GM19452 (cell line): ENCODE results near the gene DEUP1.
"Not testable (repeated sequence)": the region's sequence is repeated elsewhere in the genome, so short reads cannot be mapped to it uniquely, and the experiment has no call there.

Experiments
- ATAC-seq: cut with Tn5 transposase; IDR thresholded peaks from one replicate; pipeline ENCODE4 v1.9.1; 2021; ENCODE audit not compliant: unreplicated experiment

Gene DEUP1

DNA sequence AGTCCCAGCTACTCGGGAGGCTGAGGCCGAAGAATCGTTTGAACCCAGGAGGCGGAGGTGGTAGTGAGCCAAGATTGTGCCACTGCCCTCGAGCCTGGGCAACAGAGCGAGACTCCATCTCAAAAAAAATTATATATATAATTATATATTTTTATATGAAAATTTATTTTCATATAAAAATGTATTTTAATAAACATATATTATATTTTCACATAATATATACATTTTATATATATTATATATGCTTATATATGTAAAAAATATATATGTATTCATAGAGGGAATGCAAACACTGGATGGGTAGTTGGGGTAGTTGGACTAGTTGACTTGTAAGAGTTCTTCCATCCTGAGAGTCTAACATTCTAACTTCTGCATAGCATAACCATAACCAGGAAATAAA lies 20.3 kb downstream of the DEUP1 start:
- no peak for ATAC-seq

DNA sequence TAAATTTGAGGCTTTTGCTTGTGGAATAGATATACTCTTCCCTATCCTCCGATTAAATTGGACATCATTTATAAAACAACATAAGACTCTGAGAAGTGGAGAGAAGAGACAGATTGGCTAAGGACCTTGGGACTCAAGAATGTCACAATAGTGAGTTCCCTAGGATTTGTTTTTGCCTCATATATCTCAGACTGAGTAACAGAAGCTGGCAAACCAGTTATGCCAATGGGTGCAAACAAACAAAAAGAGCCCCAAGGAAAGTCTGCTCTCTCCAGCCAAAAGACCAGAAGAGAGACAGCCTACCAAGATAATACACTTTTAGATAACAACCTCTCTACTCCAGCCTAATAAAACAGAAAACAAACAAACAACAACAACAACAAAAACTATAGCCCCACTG lies 28.9 kb downstream of the DEUP1 start:
- ATAC-seq: no peak

DNA sequence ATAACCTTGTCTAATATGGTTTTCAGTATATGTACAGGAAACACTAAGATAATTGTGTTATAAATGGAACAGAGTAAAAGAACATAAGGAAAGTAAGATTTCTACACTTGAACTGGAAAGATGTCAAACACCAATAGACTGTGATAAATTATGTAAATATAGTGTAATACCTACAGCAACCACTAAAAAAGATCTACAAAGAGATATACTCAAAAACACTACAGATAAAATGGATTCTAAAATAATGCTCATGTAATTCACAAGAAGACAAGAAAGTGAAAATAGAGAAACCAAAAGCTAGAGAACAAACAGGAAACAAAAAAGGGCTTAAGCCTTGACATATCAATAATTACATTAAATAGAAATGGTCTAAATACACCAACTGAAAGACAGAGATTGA lies 30.9 kb downstream of the DEUP1 start:
- ATAC-seq: no peak

DNA sequence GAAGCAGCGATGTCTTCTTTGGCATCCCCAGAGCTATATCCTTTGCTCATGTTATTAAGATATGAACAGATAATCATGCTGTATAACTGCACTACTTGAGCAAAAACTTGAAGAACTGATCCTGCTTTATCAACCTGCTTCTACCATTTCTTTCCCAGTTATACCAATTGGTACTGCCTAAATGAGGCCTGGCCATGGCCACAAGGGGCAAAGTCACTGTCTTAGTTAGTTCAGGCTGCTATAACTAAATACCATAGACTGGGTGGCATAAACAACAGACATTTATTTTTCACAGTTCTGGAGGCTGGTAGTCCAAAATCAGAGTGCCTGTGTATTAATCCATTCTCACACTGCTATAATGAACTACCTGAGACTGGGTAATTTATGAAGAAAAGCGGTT lies 37.5 kb downstream of the DEUP1 start:
- ATAC-seq: no peak

DNA sequence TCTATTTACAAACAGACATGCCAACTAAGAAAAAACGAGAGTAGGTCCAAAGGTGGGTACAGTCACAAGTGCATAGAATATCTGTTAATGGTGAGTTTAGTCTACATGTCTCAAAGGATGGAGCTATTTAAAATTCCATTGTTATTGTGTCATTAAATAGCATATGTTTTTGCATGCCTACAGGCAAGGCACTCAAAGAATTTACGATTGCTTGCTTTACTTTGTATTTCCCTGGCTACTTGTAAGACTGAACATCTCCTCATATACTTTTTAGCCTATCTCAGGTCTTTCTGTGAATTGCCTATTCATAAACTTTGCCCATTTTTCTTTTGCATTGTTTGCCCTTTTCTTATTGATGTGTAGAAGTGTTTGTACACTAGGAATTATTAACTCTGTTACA lies 39.7 kb downstream of the DEUP1 start:
- no peak for ATAC-seq

DNA sequence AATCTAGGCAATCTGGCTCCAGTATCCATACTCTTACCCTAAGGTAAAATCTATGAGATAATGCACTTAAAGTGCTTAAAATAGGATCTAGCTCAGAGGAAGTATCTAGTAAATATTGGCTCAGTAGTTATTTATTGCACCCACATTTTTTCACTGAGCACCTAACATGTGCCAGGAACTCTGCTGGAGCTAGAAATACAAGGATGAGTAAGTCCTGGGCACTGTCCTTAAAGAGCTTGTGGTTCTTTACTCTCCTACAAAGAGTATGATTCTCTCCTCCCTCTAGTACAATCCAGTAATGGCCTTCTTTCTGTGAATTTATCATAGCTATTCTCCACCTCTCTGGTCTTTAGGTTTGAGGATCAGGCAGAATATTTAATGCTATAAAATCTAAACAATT lies 59.2 kb downstream of the DEUP1 start:
- no peak for ATAC-seq

DNA sequence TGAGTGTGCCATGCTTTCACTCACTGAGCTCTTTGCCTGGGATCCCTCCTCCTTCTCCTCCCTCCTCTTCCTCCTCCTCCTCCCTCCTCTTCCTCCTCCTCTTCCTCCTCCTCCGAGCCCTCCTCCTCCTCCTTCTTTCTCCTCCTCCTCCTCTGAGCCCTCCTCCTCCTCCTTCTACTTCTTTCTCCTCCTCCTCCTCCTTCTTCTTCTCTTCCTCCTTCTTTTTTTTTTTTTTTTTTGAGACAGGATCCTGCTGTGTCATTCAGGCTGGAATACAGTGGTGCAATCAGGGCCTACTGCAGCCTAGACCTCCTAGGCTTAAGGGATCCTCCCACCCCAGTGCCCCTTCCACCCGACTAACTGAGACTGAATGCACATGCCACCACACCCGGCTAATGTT lies 62.3 kb downstream of the DEUP1 start:
- ATAC-seq: no peak

DNA sequence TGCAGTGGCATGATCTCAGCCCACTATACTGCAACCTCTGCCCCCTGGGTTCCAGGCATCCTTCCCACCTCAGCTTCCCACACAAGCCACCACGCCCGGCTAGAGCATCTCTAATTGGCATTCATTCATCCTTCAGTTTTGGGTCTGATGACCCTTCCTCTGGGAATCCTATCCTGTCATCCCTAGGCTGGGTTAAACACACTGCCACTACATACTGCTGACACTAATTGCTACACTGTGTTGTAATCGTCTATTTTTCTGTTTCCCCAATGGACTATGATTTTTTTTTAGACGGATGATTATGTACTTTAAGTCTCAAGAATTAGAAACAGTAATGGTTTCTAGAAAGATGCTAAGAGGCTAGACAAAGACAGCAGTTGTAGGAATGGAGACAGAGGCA lies 62.8 kb downstream of the DEUP1 start:
- ATAC-seq: no peak

DNA sequence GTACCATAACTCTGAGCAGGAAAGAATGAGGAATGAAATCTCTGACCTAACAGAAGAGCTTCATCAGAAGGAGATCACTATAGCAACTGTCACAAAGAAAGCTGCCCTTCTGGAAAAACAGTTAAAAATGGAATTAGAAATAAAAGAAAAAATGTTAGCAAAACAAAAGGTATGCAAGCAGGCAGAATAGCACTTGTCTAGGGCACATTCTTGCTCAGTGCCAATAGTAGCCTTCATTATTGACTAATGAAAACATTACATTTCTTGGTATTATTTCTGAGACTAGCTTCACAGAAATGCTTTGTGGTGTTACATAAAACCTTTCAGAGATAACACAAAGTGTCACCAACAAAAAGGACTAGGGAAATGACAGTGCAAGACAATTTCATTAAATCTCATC lies 63.9 kb downstream of the DEUP1 start:
- no peak for ATAC-seq

DNA sequence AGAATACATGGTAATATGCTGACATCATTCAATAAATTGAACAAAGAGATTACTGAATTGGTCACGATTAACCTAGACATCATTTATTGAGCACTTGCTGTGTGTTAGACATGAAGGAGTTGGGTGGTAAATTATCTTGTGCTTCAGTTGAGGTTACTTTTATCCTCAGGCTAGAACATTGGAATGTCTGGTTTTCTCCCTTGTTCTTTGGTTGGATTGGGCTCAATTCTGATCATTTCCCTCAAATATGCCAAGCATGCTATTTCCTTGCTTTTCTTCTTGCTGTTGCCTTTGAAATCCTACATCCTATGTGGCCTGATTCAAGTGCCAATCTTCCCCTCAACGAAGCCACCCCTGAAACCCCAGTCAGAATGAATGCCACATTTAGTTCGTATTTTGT lies 65.8 kb downstream of the DEUP1 start:
- ATAC-seq: no peak

DNA sequence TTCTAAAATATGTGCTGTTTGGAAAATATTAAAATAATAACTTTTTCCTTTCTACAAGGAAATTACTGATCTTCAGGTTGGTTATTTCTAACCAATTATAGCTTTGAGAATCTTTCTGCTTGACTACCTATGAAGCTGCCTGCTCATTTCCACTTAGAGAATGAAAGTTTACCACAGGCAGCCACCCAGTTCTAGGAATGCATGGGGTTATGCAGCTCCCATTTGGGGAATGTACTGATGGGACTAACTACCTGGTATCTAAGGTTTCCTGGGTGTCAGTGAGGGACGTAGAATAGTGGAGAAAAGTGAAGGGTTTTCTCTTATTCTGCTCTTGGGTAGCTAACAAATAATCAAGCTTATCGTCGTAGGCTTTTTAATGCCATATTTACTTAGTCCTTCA lies 73.4 kb downstream of the DEUP1 start:
- no peak for ATAC-seq

DNA sequence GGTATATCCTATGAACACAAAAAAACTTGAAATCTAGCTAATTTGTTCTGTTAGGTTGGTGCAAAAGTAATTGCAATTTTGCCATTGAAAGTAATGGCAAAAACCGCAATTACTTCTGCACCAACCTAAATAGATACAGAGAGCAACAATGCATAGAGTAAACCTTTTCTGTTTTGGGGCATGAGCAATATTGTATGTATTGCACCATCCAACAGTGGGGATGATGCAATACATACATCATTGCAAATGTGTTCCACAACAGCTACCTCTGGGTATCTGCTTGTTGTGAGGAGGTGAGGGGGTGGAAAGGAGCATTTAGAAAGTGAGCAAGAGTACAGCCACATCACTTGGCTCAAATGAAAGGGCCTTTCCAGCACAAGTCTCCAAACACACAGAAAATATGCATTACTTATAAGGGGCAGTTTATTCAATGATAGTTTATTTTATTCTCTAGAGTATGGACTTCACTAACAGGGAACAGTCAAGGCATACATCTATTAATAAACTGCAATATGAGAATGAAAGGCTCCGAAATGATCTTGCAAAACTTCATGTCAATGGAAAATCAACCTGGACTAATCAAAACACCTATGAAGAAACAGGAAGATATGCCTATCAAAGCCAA lies 77.3 kb downstream of the DEUP1 start:
- no peak for ATAC-seq

DNA sequence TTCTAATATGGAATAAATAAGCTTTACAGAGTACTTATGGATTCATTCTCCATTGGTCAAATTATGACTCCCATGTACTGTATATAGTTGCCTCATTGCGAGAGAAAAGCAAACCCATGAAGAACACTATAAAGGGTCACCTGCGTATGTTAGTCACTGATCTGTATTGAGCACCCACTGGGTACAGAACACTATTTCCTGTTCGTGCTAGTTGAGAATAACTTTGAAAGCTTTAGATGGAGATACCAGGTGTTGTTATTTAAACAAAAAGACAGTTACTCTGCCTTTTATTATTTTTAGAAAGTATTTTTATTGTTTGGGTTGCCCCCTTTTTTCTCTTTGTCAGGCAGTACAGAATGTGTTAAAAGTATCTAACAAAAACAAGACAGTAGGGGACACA lies 79.9 kb downstream of the DEUP1 start:
- no peak for ATAC-seq

DNA sequence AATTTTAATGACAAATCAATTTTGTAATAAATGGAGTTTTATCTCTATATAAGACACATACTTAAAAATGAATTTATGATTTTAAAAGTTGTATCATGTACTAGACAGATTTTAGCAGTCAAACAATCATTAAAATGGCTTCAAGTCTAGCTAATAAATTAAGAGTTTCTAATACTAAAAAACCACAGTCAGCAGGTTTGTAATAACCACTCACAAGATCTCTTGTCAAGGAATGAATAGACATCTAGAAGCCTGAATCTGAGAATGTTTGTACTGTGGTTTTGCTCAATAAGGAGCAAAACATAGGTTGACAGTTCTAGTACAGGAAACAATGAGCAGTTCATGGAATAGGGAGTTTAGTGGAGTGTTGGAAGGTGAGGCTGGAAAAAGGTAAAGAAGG lies 81.2 kb downstream of the DEUP1 start:
- ATAC-seq: no peak

DNA sequence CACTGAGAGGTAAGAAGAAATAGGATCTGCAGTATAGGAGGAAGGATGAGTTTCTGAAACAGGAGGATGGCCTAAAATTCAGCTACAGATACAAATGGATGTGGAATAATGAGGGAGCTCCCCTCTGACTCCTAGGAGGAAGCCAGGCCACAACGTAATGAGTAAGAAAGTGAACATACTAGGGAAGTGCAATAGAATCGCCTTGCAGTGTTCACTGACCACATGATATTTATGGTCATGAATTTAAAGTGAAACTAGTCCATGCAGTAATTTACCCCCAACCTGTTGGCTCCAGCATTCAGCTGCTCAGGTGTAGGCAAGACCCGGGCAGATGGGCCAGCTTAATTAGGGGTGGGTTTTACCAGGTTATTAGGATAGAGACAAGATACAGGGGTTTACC lies 101.7 kb downstream of the DEUP1 start:
- ATAC-seq: no peak

DNA sequence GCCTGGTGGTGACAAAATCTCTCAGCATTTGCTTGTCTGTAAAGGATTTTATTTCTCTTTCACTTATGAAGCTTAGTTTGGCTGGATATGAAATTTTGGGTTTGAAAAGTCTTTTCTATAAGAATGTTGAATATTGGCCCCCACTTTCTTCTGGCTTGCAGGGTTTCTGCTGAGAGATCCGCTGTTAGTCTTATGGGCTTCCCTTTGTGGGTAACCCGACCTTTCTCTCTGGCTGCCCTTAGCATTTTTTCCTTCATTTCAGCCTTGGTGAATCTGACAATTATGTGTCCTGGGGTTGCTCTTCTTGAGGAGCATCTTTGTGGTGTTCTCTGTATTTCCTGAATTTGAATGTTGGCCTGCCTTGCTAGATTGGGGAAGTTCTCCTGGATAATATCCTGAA lies 112.7 kb downstream of the DEUP1 start:
- ATAC-seq: not testable (repeated sequence)

DNA sequence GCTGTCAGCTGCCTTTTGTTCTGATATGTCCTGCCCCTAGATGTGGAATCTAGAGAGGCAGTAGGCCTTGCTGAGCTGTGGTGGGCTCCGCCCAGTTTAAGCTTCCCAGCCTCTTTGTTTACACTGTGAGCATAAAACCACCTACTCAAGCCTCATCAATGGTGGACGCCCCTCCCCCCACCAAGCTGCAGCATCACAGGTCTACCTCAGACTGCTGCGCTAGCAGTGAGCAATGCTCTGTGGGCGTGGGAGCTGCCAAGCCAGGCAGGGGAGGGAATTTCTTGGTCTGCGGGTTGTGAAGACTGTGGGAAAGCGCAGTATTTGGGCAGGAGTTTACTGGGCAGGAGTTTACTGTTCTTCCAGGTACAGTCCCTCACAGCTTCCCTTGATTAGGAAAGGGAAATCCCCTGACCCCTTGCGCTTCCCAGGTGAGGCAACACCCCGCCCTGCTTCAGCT lies 114.1 kb downstream of the DEUP1 start:
- ATAC-seq: no peak

DNA sequence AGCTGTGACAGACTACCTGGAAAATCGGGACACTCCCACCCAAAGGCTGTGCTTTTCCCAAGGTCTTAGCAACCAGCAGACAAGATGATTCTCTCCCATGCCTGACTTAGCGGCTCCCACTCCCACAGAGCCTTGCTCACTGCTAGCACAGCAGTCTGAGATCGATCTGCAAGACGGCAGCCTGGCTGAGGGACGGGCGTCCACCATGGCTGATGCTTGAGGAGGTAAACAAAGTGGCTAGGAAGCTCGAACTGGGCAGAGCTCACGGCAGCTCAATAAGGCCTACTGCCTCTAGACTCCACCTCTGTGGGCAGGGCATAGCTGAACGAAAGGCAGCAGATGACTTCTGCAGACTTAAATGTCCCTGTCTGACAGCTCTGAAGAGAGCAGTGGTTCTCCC lies 127.7 kb downstream of the DEUP1 start:
- ATAC-seq: no peak

DNA sequence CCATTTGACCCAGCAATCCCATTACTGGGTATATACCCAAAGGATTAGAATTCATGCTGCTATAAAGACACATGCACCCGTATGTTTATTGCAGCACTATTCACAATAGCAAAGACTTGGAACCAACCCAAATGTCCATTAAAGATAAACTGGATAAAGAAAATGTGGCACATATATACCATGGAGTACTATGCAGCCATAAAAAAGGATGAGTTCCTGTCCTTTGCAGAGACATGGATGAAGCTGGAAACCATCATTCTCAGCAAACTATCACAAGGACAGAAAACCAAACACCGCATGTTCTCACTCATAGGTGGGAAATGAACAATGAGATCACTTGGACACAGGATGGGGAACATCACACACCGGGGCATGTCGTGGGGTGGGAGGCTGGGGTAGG lies 133.1 kb downstream of the DEUP1 start:
- ATAC-seq: not testable (repeated sequence)

DNA sequence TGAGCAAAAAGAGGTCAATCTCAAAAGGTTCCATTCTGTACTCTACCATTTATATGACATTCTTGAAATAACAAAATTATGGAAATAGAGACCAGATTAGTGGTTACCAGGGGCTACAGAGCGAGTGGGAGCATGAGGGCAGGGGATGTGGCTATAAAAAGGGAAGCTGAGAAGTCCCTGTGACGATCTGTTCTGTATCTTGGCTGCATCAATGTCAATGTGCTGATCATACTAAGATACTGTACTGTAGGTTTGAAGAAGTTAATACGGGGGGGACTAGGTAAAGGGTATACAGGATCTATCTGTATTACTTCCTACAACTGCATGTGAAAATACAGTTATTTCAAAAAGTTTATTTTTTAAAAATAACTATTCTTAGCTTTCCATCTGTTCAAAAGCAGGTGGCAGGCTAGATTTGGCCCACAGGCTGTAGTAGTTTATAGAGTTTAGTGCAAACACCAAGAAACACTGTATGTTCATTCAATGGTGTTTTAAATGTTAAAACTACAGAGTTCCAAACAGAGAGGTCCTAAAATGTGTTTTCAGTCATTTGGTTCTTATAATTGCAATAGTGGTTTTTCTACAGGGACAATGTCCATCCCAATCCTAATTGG lies 134.5 kb downstream of the DEUP1 start:
- no peak for ATAC-seq

DNA sequence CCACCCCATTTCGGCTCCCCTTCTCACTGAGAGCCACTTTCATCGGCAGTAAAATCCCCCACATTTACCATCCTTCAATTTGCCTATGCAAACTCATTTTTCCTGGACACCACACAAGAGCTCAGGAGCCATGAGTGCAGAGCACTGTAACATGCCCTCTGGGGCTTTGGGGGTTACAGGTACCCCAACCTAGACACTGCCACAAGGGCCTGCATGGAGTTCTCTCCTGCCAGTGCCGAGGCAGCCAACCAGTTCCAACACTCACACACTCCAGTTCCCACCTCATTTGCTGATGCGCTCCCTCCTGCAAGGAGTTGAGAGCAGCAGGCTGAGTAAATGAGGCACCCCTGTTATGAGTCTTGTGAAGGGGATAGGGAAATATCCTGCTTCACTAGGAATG lies 136.5 kb downstream of the DEUP1 start:
- no peak for ATAC-seq

DNA sequence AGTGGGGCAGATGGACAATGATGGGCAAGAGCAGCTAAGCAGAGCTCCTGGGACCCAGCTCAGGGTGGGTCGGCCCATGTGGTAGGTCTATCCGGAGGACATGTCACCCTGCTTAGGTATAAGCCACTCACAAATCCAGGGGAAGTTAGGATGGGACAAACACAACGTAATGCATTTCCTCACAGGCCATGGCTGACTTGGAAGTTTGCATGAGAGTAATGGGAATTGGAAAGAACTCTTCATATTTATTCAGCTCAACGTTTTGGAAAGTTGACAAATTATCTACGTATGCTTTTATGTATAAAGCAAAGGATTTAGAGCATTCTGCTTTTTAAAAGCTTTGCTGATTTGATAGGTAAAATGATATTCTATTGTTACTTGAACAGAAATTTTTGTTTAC lies 137.7 kb downstream of the DEUP1 start:
- ATAC-seq: no peak

DNA sequence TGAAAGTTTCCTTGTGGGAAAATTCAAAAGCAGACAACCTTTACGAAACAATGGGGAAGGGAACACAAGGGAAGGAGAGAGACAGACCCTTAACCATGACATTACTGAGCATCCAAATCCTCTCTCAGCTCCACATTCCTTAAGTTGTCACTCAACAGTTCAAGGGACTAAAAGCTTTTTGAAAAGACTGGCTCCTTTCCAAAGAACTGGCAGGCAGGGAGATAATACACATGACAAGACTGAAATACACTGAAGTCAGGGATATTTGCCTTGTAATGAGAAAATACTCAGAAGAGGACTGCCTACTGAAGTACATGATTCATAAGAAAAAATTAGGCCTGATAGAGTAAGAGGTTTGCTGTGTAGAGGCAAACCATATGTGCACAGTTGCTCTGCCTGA lies 143.6 kb downstream of the DEUP1 start:
- ATAC-seq: no peak
